DMS 273 treated with DMSO at 0.1 percent for 48 hours (cell line): ENCODE results near the gene RHEBL1.

Source experiments
- DNase-seq: peaks from one replicate; lab custom pipeline; 2025; lab: John Stamatoyannopoulos, UW

The RHEBL1 gene

DNA sequence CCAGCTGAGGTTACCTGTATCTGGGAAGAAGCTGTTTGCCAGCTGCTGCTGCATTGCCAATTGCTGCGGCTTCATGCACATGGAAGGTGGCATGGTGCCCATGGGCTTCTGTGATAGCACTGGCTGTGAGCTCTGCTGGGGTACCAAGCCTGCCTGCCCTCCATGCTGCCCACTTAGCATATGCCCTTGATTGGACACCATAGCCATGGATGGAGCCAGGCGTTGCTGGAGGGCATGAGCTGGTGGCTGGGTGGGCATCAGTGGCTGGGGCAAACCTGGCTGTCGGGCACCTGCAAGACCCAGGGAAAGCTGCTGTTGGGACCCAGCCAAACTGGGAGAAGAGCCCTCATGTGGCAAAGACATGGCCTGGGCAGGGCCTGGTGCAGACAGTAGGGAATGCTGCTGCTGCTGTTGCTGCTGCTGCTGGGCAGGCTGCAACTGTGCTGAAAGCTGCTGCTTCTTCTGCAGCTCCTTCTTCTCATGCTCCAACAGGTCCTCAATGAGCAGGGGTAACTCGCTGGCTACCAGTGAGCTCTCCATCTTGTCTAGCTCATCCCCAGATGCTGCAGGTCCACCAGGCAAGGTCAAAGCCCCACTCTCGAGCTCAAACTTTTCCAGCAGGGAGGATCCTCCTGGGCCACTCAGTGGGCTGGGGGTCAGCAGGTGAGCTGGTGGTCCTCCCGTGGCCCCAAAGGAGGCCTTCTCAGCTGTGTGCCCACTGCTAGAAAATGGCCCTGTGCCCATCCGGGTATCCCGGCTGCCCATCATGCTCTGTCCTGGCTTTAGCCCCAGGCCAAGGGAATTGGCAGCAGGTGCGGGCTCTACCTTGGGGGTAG, 32.5 kb downstream of the RHEBL1 start:
- no peak for DNase-seq

- DNase-seq = no peak
Observed at GRCh38 chr12:49036029-49036428, 33.8 kb downstream of the RHEBL1 start.

DNA sequence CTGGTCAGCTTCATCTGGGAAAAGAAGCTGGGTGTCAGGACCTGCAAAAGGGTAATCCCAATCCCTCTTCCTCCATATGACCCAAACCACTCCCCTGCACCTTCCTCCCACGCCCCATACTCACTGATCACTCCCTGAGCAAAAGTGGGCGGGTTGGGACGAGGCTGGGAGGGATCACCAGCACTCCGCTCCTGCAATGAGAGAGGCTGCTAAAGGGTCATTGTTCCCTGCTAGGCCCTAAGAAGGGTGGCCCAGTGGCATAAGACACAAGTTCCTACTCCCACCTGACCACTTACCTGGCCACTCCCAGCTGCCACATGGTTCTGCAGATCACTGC, 35.5 kb downstream of the RHEBL1 start:
- no peak for DNase-seq

DNA sequence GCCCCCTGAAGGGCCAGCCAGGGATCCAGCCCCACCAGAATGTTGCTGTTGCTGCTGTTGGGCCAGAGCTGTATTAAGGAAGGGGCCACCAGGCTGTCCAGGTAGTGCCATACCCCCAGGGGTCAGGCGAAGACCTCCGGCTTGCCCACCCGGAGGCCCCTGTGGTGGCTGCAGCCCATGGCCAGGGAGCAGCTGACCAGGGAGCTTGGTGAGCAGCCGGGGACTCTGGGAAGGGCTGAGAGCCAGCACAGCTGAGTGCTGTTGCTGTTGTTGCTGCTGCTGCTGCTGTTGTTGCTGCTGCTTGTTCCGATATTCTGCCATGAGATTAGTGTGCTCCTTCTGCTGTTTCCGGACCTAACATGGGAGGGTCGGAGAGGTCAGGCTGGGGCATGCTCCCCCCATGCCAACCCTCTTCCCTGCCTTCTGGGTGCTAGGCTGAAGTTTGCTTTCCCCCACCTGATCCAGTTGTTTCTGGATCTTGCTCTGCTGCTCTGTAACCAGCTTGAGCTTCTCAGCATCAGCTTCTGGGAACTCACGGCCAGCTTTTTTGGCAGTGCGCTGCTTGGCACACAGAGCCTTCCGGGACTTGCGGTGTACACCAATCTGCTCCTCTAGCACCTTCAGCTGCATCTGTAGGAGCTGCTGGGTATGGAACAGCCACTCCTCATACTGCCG, 36.0 kb downstream of the RHEBL1 start:
- DNase-seq = no peak

GRCh38 chr12:49032679-49033447, 36.9 kb downstream of the RHEBL1 start:
- no peak for DNase-seq

GRCh38 chr12:49032276-49032675, 37.5 kb downstream of the RHEBL1 start:
- no peak for DNase-seq

- DNase-seq = no peak
Observed at GRCh38 chr12:49031573-49032161, 38.1 kb downstream of the RHEBL1 start.

DNA sequence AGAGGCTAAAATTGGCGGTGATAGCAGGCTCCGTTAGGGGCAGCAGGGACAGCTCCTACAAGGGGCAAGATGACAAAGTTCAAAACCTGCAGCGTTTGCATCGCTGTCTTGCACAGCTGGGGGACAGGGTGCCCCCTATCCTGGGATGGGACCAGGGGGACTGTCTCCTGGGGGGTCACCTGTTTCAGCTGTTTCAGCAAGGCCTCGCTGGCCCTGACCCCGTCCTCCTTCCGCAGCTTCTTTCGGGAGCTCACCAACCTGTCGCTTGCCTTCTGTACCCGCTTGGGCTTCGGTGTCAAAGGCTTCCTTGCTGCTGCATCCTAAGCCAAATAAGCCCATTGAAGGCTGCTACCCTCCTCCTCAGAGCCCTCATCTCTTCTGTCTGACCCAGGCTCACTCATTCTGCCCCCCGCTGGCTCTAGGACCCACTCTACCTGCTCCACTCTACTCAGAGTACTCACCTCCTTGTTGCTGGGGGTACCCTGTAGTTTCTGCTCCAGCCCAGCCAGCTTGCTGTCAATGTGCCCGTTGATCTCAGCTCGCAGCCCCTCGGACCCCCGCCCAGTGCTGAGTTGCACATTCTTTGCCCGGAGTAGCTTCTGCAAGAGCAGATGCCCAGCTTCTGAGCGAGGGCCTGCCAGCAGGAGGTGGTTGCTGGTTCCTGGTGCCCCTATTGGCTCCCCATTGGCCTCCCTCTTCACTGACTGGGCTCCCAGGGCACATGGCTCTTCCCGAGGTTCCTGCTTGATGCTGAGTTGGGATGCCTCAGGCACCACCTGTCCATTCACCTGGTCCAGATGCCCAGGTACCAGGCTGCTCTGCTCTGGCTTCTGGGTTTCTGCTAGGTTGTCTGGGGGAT, 38.8 kb downstream of the RHEBL1 start:
- no peak for DNase-seq

DNA sequence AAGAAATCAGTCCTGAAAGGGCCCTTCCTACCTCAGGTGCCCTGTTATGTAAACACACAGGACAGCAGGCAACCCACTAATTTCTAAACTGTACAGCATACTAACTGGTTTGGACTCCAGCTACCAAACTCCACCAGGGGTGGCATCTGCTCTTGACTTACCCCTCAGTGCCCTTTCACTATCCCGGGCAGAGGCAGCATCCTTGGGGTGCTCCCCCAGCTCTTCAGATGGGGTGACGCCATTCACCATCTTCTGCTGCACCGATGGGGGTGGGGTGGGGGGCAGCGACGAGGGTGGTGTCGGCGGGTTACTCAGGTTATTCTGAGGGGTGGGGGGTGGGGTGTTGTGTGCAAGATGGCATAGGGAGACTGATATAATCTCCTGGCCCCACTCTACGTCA, 39.7 kb downstream of the RHEBL1 start:
- no peak for DNase-seq

- no peak for DNase-seq
Observed at GRCh38 chr12:49028666-49029275, 41.0 kb downstream of the RHEBL1 start.

GRCh38 chr12:49027846-49028555, 41.8 kb downstream of the RHEBL1 start:
- no peak for DNase-seq

- no peak for DNase-seq
Observed at GRCh38 chr12:49026678-49027480, 42.9 kb downstream of the RHEBL1 start.

- no peak for DNase-seq
Observed at GRCh38 chr12:49026101-49026500, 43.7 kb downstream of the RHEBL1 start.

DNA sequence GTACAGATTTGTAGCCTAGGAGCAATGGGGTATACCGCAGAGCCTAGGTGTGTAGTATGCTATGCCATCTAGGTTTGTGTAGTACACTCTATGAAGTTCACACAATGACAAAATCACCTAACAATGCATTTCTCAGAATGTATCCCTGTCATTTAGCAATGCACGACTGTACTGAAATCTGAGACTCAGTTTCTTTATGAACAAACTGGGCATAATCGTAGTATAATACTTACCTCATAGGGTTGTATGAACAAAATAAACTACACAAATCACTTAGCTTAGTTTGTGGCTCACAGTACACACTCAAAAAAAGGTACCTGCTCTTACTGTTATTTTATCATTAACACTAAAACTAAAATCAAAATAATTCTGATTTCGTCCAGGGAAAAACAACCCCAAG, 44.3 kb downstream of the RHEBL1 start:
- no peak for DNase-seq

DNA sequence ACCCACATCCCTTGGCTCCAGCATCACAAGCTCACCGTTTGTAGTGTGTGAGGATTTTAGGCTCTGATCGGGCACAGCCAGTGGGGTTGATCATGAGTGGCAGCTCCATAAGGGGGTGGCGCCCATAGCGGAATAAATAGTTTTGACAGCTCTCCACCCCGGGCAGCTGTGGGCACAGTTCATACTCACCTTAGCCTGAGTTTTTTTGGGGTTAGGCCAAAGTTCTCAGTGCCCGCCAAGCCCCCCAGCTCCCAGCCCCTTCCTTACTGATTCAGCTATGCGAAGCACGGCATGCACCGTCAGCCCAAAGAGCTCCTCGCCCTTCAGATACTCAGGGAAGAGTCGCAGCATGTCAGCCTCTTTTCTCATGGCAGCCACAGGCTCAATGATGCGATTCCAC, 45.2 kb downstream of the RHEBL1 start:
- no peak for DNase-seq

- no peak for DNase-seq
Observed at GRCh38 chr12:49023812-49024211, 46.0 kb downstream of the RHEBL1 start.

DNA sequence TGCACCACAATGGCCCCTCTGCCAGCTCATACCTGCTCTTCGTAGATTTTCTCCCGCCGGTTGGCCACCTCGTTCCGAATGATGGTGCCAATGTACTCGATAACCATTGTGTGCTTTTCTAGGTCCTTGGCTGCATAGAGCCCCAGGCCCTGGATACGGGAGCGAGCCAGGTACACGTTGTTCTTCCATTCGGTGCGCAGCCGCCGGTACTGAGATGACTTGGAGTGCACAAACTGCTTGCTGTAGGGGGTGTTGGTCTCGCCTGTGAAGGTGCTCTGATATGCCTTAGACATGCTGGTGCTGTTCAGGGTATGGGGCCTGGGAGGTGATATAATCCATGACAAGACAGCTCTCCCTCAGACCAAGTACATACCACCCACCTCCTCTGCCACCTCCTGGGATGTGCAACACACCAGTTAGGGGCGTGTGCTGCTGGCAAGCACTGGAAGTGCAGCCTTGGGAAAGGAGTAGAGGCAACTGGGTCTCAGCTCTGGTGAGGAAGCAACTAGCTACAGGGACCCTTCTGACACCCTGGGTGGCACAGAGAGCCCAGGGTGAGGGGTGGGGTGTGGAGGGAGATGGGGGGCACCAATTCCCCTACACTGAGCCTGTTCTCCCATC, 47.1 kb downstream of the RHEBL1 start:
- no peak for DNase-seq

GRCh38 chr12:49021292-49021915, 48.4 kb downstream of the RHEBL1 start:
- no peak for DNase-seq

- DNase-seq = no peak
Observed at GRCh38 chr12:49020441-49020840, 49.3 kb downstream of the RHEBL1 start.
